Measurements from ENCODE around the gene CLEC16A.
A peak's percentile ranks its signal among the peaks of the same experiment; 100 is the strongest.

GRCh38 chr16:10918294-10919002 is 25.9 kb upstream of the CLEC16A start:
- TF ChIP-seq, protein P1, sequence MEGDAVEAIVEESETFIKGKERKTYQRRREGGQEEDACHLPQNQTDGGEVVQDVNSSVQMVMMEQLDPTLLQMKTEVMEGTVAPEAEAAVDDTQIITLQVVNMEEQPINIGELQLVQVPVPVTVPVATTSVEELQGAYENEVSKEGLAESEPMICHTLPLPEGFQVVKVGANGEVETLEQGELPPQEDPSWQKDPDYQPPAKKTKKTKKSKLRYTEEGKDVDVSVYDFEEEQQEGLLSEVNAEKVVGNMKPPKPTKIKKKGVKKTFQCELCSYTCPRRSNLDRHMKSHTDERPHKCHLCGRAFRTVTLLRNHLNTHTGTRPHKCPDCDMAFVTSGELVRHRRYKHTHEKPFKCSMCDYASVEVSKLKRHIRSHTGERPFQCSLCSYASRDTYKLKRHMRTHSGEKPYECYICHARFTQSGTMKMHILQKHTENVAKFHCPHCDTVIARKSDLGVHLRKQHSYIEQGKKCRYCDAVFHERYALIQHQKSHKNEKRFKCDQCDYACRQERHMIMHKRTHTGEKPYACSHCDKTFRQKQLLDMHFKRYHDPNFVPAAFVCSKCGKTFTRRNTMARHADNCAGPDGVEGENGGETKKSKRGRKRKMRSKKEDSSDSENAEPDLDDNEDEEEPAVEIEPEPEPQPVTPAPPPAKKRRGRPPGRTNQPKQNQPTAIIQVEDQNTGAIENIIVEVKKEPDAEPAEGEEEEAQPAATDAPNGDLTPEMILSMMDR (IDR thresholded peaks at IDR 0.05; ENCODE audit: low read depth, low read length, poor library complexity, severe bottlenecking) = peak; percentile 93
- TF ChIP-seq EZH2phosphoT487 (IDR thresholded peaks at IDR 0.05; ENCODE audit: borderline replicate concordance, low read length) = no peak
